Stimulated activated CD4-positive, alpha-beta T cell treated with anti-CD3 and anti-CD28 coated beads, TNF-alpha, amount 100 ng/mL, for 48 hours (primary cell): Measurements from ENCODE around the gene DNMT1.
A peak's percentile ranks its signal among the peaks of the same experiment; 100 is the strongest.

Experiments used
- DNase-seq, 3 donors: peaks; one replicate each; pipeline ENCODE4 v3.0.0-alpha.2; 2020; ENCODE audit warnings: low read depth in 3 of 3

The DNMT1 gene

GRCh38 chr19:10095622-10095947 is 99.2 kb downstream of the DNMT1 start:
- DNase-seq: no peak

GRCh38 chr19:10093295-10094186 is 101.2 kb downstream of the DNMT1 start:
- no peak for DNase-seq

- no peak for DNase-seq
These were observed 102.0 kb downstream of the DNMT1 start for GRCh38 chr19:10092648-10093294.

GRCh38 chr19:10091895-10092641 is 102.7 kb downstream of the DNMT1 start:
- DNase-seq: no peak

GRCh38 chr19:10091370-10091687 is 103.4 kb downstream of the DNMT1 start:
- DNase-seq: no peak

GRCh38 chr19:10089801-10090375 is 104.9 kb downstream of the DNMT1 start:
- no peak for DNase-seq

- DNase-seq: no peak
These were observed 105.7 kb downstream of the DNMT1 start for GRCh38 chr19:10088949-10089554.

GRCh38 chr19:10087296-10088061 is 107.3 kb downstream of the DNMT1 start:
- no peak for DNase-seq

- no peak for DNase-seq
These were observed 108.1 kb downstream of the DNMT1 start for GRCh38 chr19:10086591-10087192.

- peak; percentile 62 to 68 (median 65) for DNase-seq
These were observed 108.8 kb downstream of the DNMT1 start, which contains the start of gene SHFL for GRCh38 chr19:10085641-10086590. Gene SHFL (plus strand): TSS chr19:10086317. CDS start chr19:10086428, 111 bp downstream.

GRCh38 chr19:10084803-10085202 is 110.0 kb downstream of the DNMT1 start:
- no peak for DNase-seq

- DNase-seq: no peak
These were observed 110.8 kb downstream of the DNMT1 start for GRCh38 chr19:10083911-10084310.
